ENCODE results near the gene STK11IP. TPM values are rescaled to one million over a fixed set of nuclear protein-coding genes. Genes with fewer than 3 reads are reported as not detected.

STK11IP gene
- total RNA-seq, 1 experiment from 2014 or later: 45.0 TPM

DNA sequence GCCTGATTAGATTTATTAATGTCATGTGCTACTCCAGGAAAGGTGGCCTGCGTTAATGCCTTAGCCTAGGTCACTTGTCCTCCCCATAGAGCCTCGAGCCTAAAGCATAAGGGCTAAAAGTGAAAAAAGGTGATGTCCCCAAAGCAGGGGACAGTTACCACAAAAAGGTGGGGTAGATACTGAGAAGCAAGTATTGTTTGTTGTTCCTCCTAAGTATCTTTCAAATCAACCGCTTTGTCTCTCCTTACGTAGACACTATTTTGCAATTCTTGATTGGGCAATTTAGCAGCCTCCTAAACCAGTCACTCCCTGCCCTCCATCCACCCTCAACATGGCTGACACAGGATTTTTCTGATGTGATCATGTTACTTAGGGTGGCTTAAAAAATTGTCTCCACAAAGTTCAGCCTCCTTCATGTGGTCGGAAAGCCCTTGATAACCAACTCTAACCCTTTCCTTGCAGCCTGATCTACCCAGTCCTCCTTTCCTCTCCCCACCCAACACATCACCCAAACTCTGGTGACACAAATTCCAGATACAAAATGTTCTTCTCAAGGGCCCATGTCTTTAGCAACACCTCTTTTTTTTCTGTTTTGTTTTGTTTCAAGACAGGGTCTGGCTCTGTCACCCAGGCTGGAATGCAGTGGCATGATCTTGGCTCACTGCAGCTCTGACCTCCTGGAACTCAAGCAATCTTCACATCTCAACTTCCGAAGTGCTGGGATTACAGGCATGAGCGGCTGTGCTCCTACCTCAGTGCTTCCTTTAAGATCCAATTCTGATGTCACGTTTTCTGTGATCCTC, 18.6 kb upstream of the STK11IP start:
- Histone ChIP-seq H3K79me2 (ENCODE audit: insufficient read depth, low read length) (no peaks in the 10 kb centered on the region), H3K4me1 (ENCODE audit: control insufficient read depth in 1 of 2, insufficient read depth in 2 of 2, low read length in 2 of 2) (no peaks in the 10 kb centered on the region), H3K36me3 (ENCODE audit: control insufficient read depth in 1 of 2, insufficient read depth in 2 of 2, low read length in 2 of 2) (no peaks in the 10 kb centered on the region), H3K27me3 (ENCODE audit: insufficient read depth, low read length) (no peaks in the 10 kb centered on the region), H3K4me3 (replicated peaks in 1 of 2; ENCODE audit: low read depth in 1 of 2, low read length in 2 of 2) (no peak overlapping the region), H3K9me3 (ENCODE audit: control insufficient read depth in 1 of 2, insufficient read depth in 1 of 2, low read depth in 1 of 2, low read length in 2 of 2) (no peaks in the 10 kb centered on the region), H3K9me2 (ENCODE audit: insufficient read depth) (no peaks in the 10 kb centered on the region), H4K20me1 (ENCODE audit: insufficient read depth) (no peaks in the 10 kb centered on the region), H2AFZ (ENCODE audit: low read depth, low read length, poor library complexity, severe bottlenecking) (no peak overlapping the region), H3K9ac (ENCODE audit: low read length) (no peak overlapping the region), H3K27ac (ENCODE audit: low read depth, low read length) (no peak overlapping the region), H3K4me2 (ENCODE audit: low read length) (no peak overlapping the region)
- BruUV-seq (replicated peaks): no TSS peak
- intact Hi-C loops (cut with micrococcal nuclease): no loop called here
- ATAC-seq (no peak), DNase-seq (ENCODE audit: low read depth, low spot score) (no peak)
- TF ChIP-seq SP1 (IDR thresholded peaks at IDR 0.05; ENCODE audit: low read depth): no peak
- no peak for TF ChIP-seq ELF1 (IDR thresholded peaks at IDR 0.05; ENCODE audit: borderline replicate concordance, low read depth)
- no peak for TF ChIP-seq EZH2phosphoT487 (IDR thresholded peaks at IDR 0.05; ENCODE audit: borderline replicate concordance)
- no peak for TF ChIP-seq SRF (IDR thresholded peaks at IDR 0.05; ENCODE audit: low read depth)
- TF ChIP-seq, protein P1, sequence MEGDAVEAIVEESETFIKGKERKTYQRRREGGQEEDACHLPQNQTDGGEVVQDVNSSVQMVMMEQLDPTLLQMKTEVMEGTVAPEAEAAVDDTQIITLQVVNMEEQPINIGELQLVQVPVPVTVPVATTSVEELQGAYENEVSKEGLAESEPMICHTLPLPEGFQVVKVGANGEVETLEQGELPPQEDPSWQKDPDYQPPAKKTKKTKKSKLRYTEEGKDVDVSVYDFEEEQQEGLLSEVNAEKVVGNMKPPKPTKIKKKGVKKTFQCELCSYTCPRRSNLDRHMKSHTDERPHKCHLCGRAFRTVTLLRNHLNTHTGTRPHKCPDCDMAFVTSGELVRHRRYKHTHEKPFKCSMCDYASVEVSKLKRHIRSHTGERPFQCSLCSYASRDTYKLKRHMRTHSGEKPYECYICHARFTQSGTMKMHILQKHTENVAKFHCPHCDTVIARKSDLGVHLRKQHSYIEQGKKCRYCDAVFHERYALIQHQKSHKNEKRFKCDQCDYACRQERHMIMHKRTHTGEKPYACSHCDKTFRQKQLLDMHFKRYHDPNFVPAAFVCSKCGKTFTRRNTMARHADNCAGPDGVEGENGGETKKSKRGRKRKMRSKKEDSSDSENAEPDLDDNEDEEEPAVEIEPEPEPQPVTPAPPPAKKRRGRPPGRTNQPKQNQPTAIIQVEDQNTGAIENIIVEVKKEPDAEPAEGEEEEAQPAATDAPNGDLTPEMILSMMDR (IDR thresholded peaks at IDR 0.05 in 2 of 3, conservative IDR thresholded peaks at IDR 0.05 in 1 of 3; ENCODE audit: borderline replicate concordance in 1 of 3, insufficient read depth in 1 of 3, low read depth in 2 of 3, low read length in 2 of 3): no peak
- TF ChIP-seq ZFX (IDR thresholded peaks at IDR 0.05): no peak
- no peak for TF ChIP-seq EGR1 (IDR thresholded peaks at IDR 0.05; ENCODE audit: low read depth)
- no peak for TF ChIP-seq YY1 (IDR thresholded peaks at IDR 0.05; ENCODE audit: extremely low read depth, insufficient replicate concordance, low read depth, low read length)
- TF ChIP-seq SIN3A (IDR thresholded peaks at IDR 0.05; ENCODE audit: low read depth): no peak
- no peak for TF ChIP-seq FOSL1 (IDR thresholded peaks at IDR 0.05; ENCODE audit: low read depth)
- no peak for TF ChIP-seq JUND (IDR thresholded peaks at IDR 0.05)
- no peak for TF ChIP-seq ZNF274 (IDR thresholded peaks at IDR 0.05; ENCODE audit: low read depth, low read length)
- TF ChIP-seq, protein P2, sequence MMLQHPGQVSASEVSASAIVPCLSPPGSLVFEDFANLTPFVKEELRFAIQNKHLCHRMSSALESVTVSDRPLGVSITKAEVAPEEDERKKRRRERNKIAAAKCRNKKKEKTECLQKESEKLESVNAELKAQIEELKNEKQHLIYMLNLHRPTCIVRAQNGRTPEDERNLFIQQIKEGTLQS (IDR thresholded peaks at IDR 0.05): no peak
- ChIA-PET POLR2A (no interaction called here), CTCF (no interaction called here), RAD21 (ENCODE audit: low non-redundant PET in 1 of 2, low total read pairs in 2 of 2, uncharacterized antibody in 2 of 2, unreplicated experiment in 2 of 2) (no interaction called here)

All from HCT116 (cell line).